Heart right ventricle (tissue), 16 donors: Measurements from ENCODE around the gene CARTPT. TPM values are rescaled to one million over a fixed set of nuclear protein-coding genes. Genes with fewer than 3 reads are reported as not detected.

Source experiments
- ATAC-seq, 8 donors: fragments of 200-7000 bp; cut with Tn5 transposase; one replicate each; pipeline ENCODE4 v1.9.1; 2020; ENCODE audit warnings: mild to moderate bottlenecking in 8 of 8, moderate library complexity in 8 of 8, moderate number of reproducible peaks in 1 of 8
- DNase-seq, 2 donors: peaks; one replicate each; pipeline ENCODE4 v3.0.0-alpha.2; 2020
- H3K27ac ChIP-seq, 10 donors: fragments of 200-600 bp; sonication (generic) in 2 of 10; one replicate each; pipeline versions ENCODE4 v1.5.0 to v1.8.0; 2020 to 2022; ENCODE audit warnings: mild to moderate bottlenecking in 3 of 10
- H3K27me3 ChIP-seq, 7 donors: fragments of 200-600 bp; one replicate each; pipeline ENCODE4 v1.8.0; 2021 to 2022; ENCODE audit warnings: mild to moderate bottlenecking in 2 of 7
- H3K36me3 ChIP-seq, 9 donors: fragments of 200-600 bp; sonication (generic) in 1 of 9; one replicate each; pipeline versions ENCODE4 v1.5.0 to v1.8.0; 2020 to 2022; ENCODE audit warnings: mild to moderate bottlenecking in 2 of 9
- H3K4me1 ChIP-seq, 9 donors: fragments of 200-600 bp; sonication (generic) in 1 of 9; one replicate each; pipeline versions ENCODE4 v1.5.0 to v1.8.0; 2020 to 2022; ENCODE audit warnings: mild to moderate bottlenecking in 4 of 9
- H3K4me3 ChIP-seq, 10 donors: fragments of 200-600 bp; sonication (generic) in 2 of 10; one replicate each; pipeline versions ENCODE4 v1.5.0 to v1.8.0; 2020 to 2022; ENCODE audit warnings: mild to moderate bottlenecking in 7 of 10, moderate library complexity in 2 of 10
- H3K9me3 ChIP-seq, 11 donors: fragments of 200-600 bp in 10 of 11; sonication (generic) in 2 of 11; one replicate each; pipeline versions ENCODE4 v1.5.0 to v1.8.0; 2013 to 2022; ENCODE audit warnings: mild to moderate bottlenecking in 2 of 11, control low read depth in 1 of 11, moderate library complexity in 1 of 11
- WGBS, 2 donors: extraction: QIAGEN DNeasy Blood & Tissue Kit; methylation state at CpG; one replicate each; pipeline ENCODE4 v1.1.7; 2013; ENCODE audit warnings: inconsistent platforms in 1 of 2; 5-methylcytosine and 5-hydroxymethylcytosine counted together
- intact Hi-C, 10 donors: fragments of 100-400 bp; cut with DNase I; formaldehyde crosslinking; loops; one replicate each; pipeline versions ENCODE4 v1.11.1 to v1.14.2; 2022
- long read RNA-seq, 3 donors: library from polyadenylated mRNA; unstranded; transcript quantifications; one replicate each; pipeline ENCODE4 v2.0.0, GENCODE V29; 2020 to 2021
- polyA plus RNA-seq, 2 donors: library from polyadenylated mRNA; stranded (reverse); fragments of 200-250 nt; gene quantifications; one replicate each; pipeline ENCODE4 v1.2.3, GENCODE V29; 2013
- total RNA-seq, 10 donors: library from RNA; stranded (reverse); fragmentation: NEBNext Ultra II Directional in 3 of 10; extraction: Animal tissue kit (Norgen Biotek cat#: 25700) in 3 of 10; gene quantifications; one replicate each; pipeline versions ENCODE4 v1.2.1 to v1.2.4, GENCODE V29; 2021 to 2023
- TF ChIP-seq, protein P1 (sequence below), 9 donors: fragments of 200-600 bp; sonication (generic) in 2 of 9; IDR thresholded peaks; one replicate each; pipeline versions ENCODE4 v1.5.0 to v1.8.0; 2021 to 2022; ENCODE audit warnings: antibody characterized with exemption in 9 of 9, mild to moderate bottlenecking in 5 of 9, moderate library complexity in 1 of 9
- donor health status: Arrhythmogenic right ventricular cardiomyopathy.
- donor health status: ischemic (EF 13 %, LVEDD 7.1; RV severe dilation, severe dysfunction).
- donor health status: healthy with polysubstance abuse.
- donor health status: DM: no; HTN: yes; CAD: no.
- donor health status: DM: no; HTN: no; CAD: no.
- donor health status: ischemic (EF 25% LVEDD 6.9; RV normal size, moderate dysfunction).
- donor health status: ischemic (EF 25% LVEDD 5.7; RV mildly dilated, moderate dysfunction).
- donor health status: healthy.
- donor health status: DM: yes; HTN: yes; CAD: no.
- donor health status: Ischemic cardiomyopathy.
- donor health status: ischemic (EF 35%, LVEDD 5.7; RV mildly dilated, moderate dysfunction).
- donor health status: nonischemic (EF 11% LVEDD 7.7; RV severe dilation, severe dysfunction).
- donor health status: DM: yes; HTN: yes; CAD: no.
- donor health status: PGD.
- donor health status: ischemic (EF 29% LVEDD 5.4; RV normal size, mild dysfunction).
- donor health status: nonischemic (EF 23%, LVEDD 6.1; RV moderate dilation, normal function).

The CARTPT gene
- total RNA-seq, result not detected
- polyA plus RNA-seq, result not detected
- long read RNA-seq, donor 1, result 0 reads
- long read RNA-seq, donor 2, result 0 reads
- long read RNA-seq, donor 3, result 0 reads

DNA sequence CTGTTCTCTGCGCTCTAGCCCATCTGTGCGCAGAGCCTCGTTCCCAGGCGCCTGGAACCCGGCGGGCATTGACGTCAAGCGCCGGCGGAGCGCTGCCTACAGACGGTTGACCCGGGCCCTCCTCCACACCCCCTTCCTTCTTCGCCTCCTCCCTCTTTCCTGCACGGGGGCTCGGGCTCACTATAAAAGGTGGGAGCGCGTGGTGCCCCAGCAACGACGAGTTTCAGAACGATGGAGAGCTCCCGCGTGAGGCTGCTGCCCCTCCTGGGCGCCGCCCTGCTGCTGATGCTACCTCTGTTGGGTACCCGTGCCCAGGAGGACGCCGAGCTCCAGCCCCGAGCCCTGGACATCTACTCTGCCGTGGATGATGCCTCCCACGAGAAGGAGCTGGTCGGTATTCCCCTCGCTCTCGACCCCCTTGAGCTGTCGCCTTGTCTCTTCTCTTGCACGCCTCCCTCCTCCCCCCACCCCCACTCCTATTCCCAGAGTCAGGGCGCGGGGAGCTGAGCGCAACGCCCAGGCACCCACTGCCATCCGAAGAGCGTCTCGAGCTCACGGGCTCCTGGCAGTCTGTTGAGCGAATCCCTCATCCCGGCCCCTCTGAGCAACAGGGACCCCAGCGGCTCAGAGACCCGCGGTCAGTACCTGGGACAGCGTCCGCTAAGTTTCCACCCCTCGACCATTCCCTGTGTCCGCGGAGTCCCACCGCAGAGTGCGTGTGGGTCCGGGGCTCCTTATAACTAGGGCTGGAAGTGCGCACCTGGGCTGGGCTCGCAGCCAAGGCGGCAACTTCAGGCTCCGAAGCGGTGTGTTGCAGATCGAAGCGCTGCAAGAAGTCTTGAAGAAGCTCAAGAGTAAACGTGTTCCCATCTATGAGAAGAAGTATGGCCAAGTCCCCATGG is at the start of gene CARTPT:
Gene CARTPT, plus strand, starts transcription at position 213 of the 902 bp plus-strand sequence. Its CDS starts 19 bp downstream, at position 232.
- H3K4me1 ChIP-seq, result no peaks in the 10 kb centered on the region
- no peaks in the 10 kb centered on the region for H3K36me3 ChIP-seq
- ATAC-seq (peak in 7 of 8 donors; percentile 54 to 81 (median 73)), DNase-seq (peak in 1 of 2 donors; percentile 4)
- intact Hi-C loops, result no loop called here
- no peak within 1 kb of the TSS for H3K4me3 ChIP-seq
- peaks cover 0 to 85% (median 71%) of the 10 kb centered on the region in 7 donors for H3K27me3 ChIP-seq
- H3K9me3 ChIP-seq, result no peaks in the 10 kb centered on the region
- H3K27ac ChIP-seq, result no peak within 1 kb of the TSS
- WGBS, 2 donors, result 3 to 5% methylated on average over 65 of the region's 65 CpGs
- TF ChIP-seq, protein P1, sequence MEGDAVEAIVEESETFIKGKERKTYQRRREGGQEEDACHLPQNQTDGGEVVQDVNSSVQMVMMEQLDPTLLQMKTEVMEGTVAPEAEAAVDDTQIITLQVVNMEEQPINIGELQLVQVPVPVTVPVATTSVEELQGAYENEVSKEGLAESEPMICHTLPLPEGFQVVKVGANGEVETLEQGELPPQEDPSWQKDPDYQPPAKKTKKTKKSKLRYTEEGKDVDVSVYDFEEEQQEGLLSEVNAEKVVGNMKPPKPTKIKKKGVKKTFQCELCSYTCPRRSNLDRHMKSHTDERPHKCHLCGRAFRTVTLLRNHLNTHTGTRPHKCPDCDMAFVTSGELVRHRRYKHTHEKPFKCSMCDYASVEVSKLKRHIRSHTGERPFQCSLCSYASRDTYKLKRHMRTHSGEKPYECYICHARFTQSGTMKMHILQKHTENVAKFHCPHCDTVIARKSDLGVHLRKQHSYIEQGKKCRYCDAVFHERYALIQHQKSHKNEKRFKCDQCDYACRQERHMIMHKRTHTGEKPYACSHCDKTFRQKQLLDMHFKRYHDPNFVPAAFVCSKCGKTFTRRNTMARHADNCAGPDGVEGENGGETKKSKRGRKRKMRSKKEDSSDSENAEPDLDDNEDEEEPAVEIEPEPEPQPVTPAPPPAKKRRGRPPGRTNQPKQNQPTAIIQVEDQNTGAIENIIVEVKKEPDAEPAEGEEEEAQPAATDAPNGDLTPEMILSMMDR (IDR thresholded peaks at IDR 0.05), result no peak

GRCh38 chr5:71677977-71678376 is 41.1 kb upstream of the CARTPT start:
- H3K27me3 ChIP-seq, result peaks cover 0 to 30% (median 11%) of the 10 kb centered on the region in 7 donors
- no peak overlapping the region for H3K4me3 ChIP-seq
- no peaks in the 10 kb centered on the region for H3K4me1 ChIP-seq
- H3K9me3 ChIP-seq, result no peaks in the 10 kb centered on the region
- no peak overlapping the region for H3K27ac ChIP-seq
- intact Hi-C loops, result no loop called here
- WGBS, 2 donors, result 80 to 98% methylated on average over 1 of the region's 1 CpG
- no peaks in the 10 kb centered on the region for H3K36me3 ChIP-seq
- ATAC-seq (no peak), DNase-seq (no peak)
- TF ChIP-seq, protein P1 (IDR thresholded peaks at IDR 0.05), result no peak

- H3K9me3 ChIP-seq, result no peaks in the 10 kb centered on the region
- 71 to 75% methylated on average over 5 of the region's 5 CpGs for WGBS, 2 donors
- DNase-seq, result no peak
- no peaks in the 10 kb centered on the region for H3K36me3 ChIP-seq
- TF ChIP-seq, protein P1 (IDR thresholded peaks at IDR 0.05), result no peak
- peaks cover 0 to 30% (median 11%) of the 10 kb centered on the region in 7 donors for H3K27me3 ChIP-seq
- intact Hi-C loops, result no loop called here
- H3K4me3 ChIP-seq, result no peak overlapping the region
- no peak for ATAC-seq
- H3K27ac ChIP-seq, result no peak overlapping the region
- no peaks in the 10 kb centered on the region for H3K4me1 ChIP-seq
Measured at GRCh38 chr5:71679714-71680113, 39.4 kb upstream of the CARTPT start.

- intact Hi-C loops, result no loop called here
- Histone ChIP-seq H3K4me1 (no peaks in the 10 kb centered on the region), H3K27ac (no peak overlapping the region), H3K36me3 (no peaks in the 10 kb centered on the region), H3K4me3 (no peak overlapping the region), H3K9me3 (no peaks in the 10 kb centered on the region), H3K27me3 (peaks cover 0 to 30% (median 11%) of the 10 kb centered on the region in 7 donors)
- ATAC-seq, result no peak
- 91 to 94% methylated on average over 2 of the region's 2 CpGs for WGBS, 2 donors
- TF ChIP-seq, protein P1 (IDR thresholded peaks at IDR 0.05), result no peak
- no peak for DNase-seq
Measured at GRCh38 chr5:71680510-71680909, 38.6 kb upstream of the CARTPT start.
